WTC11 (cell line): ENCODE measurements around the gene ATP6V1G1. TPM values are rescaled to one million over a fixed set of nuclear protein-coding genes. Genes with fewer than 3 reads are reported as not detected.

Experiments used
- AFF4 ChIP-seq: sonication (generic); formaldehyde crosslinking; IDR thresholded peaks from 2 replicates; pipeline ENCODE4 v1.8.1; 2023; ENCODE audit warnings: mild to moderate bottlenecking, missing genetic modification reagents, borderline replicate concordance
- ATF3 ChIP-seq: sonication (generic); formaldehyde crosslinking; conservative IDR thresholded peaks from 2 replicates; pipeline ENCODE4 v1.8.1; 2022; ENCODE audit warnings: mild to moderate bottlenecking, missing genetic modification reagents
- CREB1 ChIP-seq: sonication (generic); formaldehyde crosslinking; IDR thresholded peaks from 2 replicates; pipeline ENCODE4 v1.8.0; 2023; ENCODE audit warnings: mild to moderate bottlenecking, missing genetic modification reagents
- CREM ChIP-seq: sonication (generic); formaldehyde crosslinking; IDR thresholded peaks from 2 replicates; pipeline ENCODE4 v1.8.1; 2022; ENCODE audit warnings: mild to moderate bottlenecking, missing genetic modification reagents, moderate library complexity
- ELF4 ChIP-seq: sonication (generic); formaldehyde crosslinking; IDR thresholded peaks from 2 replicates; pipeline ENCODE4 v1.8.1; 2022; ENCODE audit warnings: low read depth, mild to moderate bottlenecking, moderate library complexity, missing genetic modification reagents
- FOXP4 ChIP-seq: sonication (generic); formaldehyde crosslinking; IDR thresholded peaks from 2 replicates; pipeline ENCODE4 v1.8.0; 2022; ENCODE audit warnings: mild to moderate bottlenecking, missing genetic modification reagents
- PRDM15 ChIP-seq: sonication (generic); formaldehyde crosslinking; IDR thresholded peaks from 2 replicates; pipeline ENCODE4 v1.8.0; 2022; ENCODE audit warnings: missing genetic modification reagents
- PRRX2 ChIP-seq: fragments of 250-450 bp; sonication (Bioruptor Pico); IDR thresholded peaks from 2 replicates; pipeline ENCODE4 v1.8.0; 2021; ENCODE audit warnings: mild to moderate bottlenecking
- RORB ChIP-seq: fragments of 250-450 bp; sonication (Bioruptor Pico); IDR thresholded peaks from 2 replicates; pipeline ENCODE4 v1.9.0; 2021; ENCODE audit warnings: mild to moderate bottlenecking
- ZNF281 ChIP-seq: sonication (generic); formaldehyde crosslinking; IDR thresholded peaks from 2 replicates; pipeline ENCODE4 v1.8.0; 2023; ENCODE audit warnings: mild to moderate bottlenecking, missing genetic modification reagents
- ZNF396 ChIP-seq: fragments of 250-450 bp; sonication (Bioruptor Pico); IDR thresholded peaks from 2 replicates; pipeline ENCODE4 v1.8.0; 2021; ENCODE audit warnings: mild to moderate bottlenecking, moderate library complexity, borderline replicate concordance
- ZNF416 ChIP-seq: fragments of 250-450 bp; sonication (Bioruptor Pico); IDR thresholded peaks from 2 replicates; pipeline ENCODE4 v1.9.0; 2021; ENCODE audit warnings: mild to moderate bottlenecking, inconsistent platforms
- ZNF425 ChIP-seq: fragments of 250-450 bp; sonication (Bioruptor Pico); conservative IDR thresholded peaks from 2 replicates; pipeline ENCODE4 v1.9.0; 2021; ENCODE audit warnings: mild to moderate bottlenecking
- ZNF532 ChIP-seq: fragments of 250-450 bp; sonication (Bioruptor Pico); IDR thresholded peaks from 2 replicates; pipeline ENCODE4 v1.9.0; 2021; ENCODE audit warnings: mild to moderate bottlenecking, borderline replicate concordance
- total RNA-seq: library from RNA; stranded (reverse); gene quantifications from 3 replicates; pipeline ENCODE4 v1.2.3, GENCODE V29; 2021
- TF ChIP-seq, protein P1 (sequence below): sonication (generic); formaldehyde crosslinking; IDR thresholded peaks from 2 replicates; pipeline ENCODE4 v1.8.0; 2022; ENCODE audit warnings: mild to moderate bottlenecking, missing genetic modification reagents

ATP6V1G1 gene
- total RNA-seq, 1 experiment from 2014 or later, result 108 TPM

GRCh38 chr9:114587345-114588202 is at the start of gene ATP6V1G1 (continued):
- TF ChIP-seq, protein P1, sequence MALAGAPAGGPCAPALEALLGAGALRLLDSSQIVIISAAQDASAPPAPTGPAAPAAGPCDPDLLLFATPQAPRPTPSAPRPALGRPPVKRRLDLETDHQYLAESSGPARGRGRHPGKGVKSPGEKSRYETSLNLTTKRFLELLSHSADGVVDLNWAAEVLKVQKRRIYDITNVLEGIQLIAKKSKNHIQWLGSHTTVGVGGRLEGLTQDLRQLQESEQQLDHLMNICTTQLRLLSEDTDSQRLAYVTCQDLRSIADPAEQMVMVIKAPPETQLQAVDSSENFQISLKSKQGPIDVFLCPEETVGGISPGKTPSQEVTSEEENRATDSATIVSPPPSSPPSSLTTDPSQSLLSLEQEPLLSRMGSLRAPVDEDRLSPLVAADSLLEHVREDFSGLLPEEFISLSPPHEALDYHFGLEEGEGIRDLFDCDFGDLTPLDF (CRISPR knock-in tag), result no peak
- peak; percentile 52; the same call in 1 of the 2 replicates for TF ChIP-seq CREM (CRISPR knock-in tag)
- TF ChIP-seq ELF4 (CRISPR knock-in tag), result no peak
- TF ChIP-seq PRDM15, result no peak
- TF ChIP-seq AFF4 (CRISPR knock-in tag), result no peak
- TF ChIP-seq PRRX2 (CRISPR knock-in tag), result no peak
- TF ChIP-seq RORB (CRISPR knock-in tag), result no peak
- TF ChIP-seq ZNF416 (CRISPR knock-in tag), result no peak
- no peak for TF ChIP-seq ZNF532 (CRISPR knock-in tag)
- TF ChIP-seq ZNF396 (CRISPR knock-in tag), result no peak
- no peak for TF ChIP-seq ATF3 (CRISPR knock-in tag)
- TF ChIP-seq ZNF281 (CRISPR knock-in tag), result no peak
- no peak; the same call in 1 of the 2 replicates for TF ChIP-seq CREB1
- no peak for TF ChIP-seq ZNF425 (CRISPR knock-in tag)
- TF ChIP-seq FOXP4, result peak; percentile 57; the same call in 1 of the 2 replicates
